Thyroid gland (tissue), 4 donors: Measurements from ENCODE around the gene BLVRA. TPM values are rescaled to one million over a fixed set of nuclear protein-coding genes. Genes with fewer than 3 reads are reported as not detected.

ENCODE experiments used
- DNase-seq, 2 donors: peaks; one replicate each; pipeline ENCODE4 v3.0.0-alpha.2; 2019
- H3K27ac ChIP-seq, 3 donors: fragments of 200-600 bp; sonication (generic); 1 replicate in 2 of 3; 2 replicates in 1 of 3; pipeline ENCODE4 v1.5.1; 2016 to 2019; ENCODE audit warnings: mild to moderate bottlenecking in 1 of 3, moderate library complexity in 1 of 3
- H3K27me3 ChIP-seq: fragments of 200-600 bp; sonication (generic); one replicate; pipeline ENCODE4 v1.5.1; 2019
- H3K36me3 ChIP-seq, 2 donors: fragments of 200-600 bp; sonication (generic); one replicate each; pipeline ENCODE4 v1.5.1; 2016 to 2019
- H3K4me1 ChIP-seq, 2 donors: fragments of 200-600 bp; sonication (generic); one replicate each; pipeline ENCODE4 v1.5.1; 2017 to 2019
- H3K4me3 ChIP-seq, 3 donors: fragments of 200-600 bp; sonication (generic); replicated peaks in 1 of 3; 1 replicate in 2 of 3; 2 replicates in 1 of 3; pipeline ENCODE4 v1.5.1; 2016; ENCODE audit warnings: mild to moderate bottlenecking in 1 of 3
- H3K9me3 ChIP-seq: fragments of 200-600 bp; sonication (generic); one replicate; pipeline ENCODE4 v1.5.1; 2017
- POLR2A ChIP-seq, 2 donors: fragments of 450-650 bp; IDR thresholded peaks; one replicate each; pipeline ENCODE4 v1.6.1; 2017; ENCODE audit warnings: antibody characterized with exemption in 2 of 2, mild to moderate bottlenecking in 2 of 2, moderate library complexity in 1 of 2
- WGBS, 2 donors: methylation state at CpG; one replicate each; pipeline ENCODE4 v1.1.5; 2017; 5-methylcytosine and 5-hydroxymethylcytosine counted together
- intact Hi-C: fragments of 100-400 bp; cut with DNase I; formaldehyde crosslinking; loops from one replicate; pipeline ENCODE4 v1.15.1; 2023
- total RNA-seq, 4 donors: library from RNA; depleted of rRNA; stranded (reverse); fragments of >200 nt; gene quantifications; one replicate each; pipeline ENCODE4 v1.2.3, GENCODE V29; 2016
- TF ChIP-seq, protein P1 (sequence below), 6 experiments: fragments of 200-600 bp in 3 of 6; fragments of 450-650 bp in 3 of 6; sonication (generic) in 3 of 6; IDR thresholded peaks; one replicate each; pipeline ENCODE4 v1.5.1; 2016 to 2019; ENCODE audit warnings: antibody characterized with exemption in 6 of 6, mild to moderate bottlenecking in 2 of 6, inconsistent platforms in 1 of 6, moderate library complexity in 1 of 6

Gene BLVRA
- total RNA-seq, 4 donors from 2014 or later = 28.5 to 44.5 (median 36.7) TPM

DNA sequence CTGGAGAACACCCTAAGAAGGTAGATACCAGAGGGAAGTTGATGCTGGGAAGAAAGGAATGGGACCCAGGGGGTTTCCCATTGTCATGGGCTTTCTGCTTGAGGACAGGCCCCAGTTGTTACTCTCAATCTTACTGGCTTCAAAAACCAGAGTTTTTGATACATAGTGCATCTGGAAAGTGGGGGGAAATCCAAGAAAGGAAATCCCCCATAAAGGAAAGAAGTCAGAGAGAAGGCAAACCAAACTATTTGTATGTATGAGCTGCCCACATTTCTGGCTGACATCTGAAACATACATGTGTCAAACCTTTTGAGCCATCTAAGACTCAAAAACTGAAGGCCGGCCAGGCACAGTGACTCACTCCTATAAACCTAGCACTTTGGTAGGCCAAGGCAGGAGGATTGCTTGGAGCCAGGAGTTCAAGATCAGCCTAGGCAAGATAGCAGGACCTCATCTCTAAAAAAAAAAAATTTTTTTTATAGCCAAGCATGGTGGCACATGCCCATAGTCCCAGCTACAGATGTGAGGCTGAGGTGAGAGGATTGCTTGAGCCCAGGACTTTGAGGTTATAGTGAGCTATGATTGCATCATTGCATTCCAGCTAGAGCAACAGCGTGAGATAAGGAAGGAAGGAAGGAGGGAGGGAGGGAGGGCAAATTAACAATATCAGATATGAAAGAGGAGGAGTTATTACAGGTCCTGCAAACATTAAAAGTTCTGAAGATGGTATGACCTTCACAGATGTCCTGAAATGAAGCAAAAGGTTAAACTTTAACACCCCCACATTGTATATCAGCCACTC, 22.5 kb upstream of the BLVRA start:
- H3K4me1 ChIP-seq = no peaks in the 10 kb centered on the region
- H3K4me3 ChIP-seq = no peak overlapping the region
- H3K9me3 ChIP-seq = no peaks in the 10 kb centered on the region
- intact Hi-C loops = loop anchor here (10.0 kb wide), 1 partner anchor 99 kb away; no protein-coding TSS in a partner anchor
- no peak overlapping the region for H3K27ac ChIP-seq
- H3K36me3 ChIP-seq = no peaks in the 10 kb centered on the region
- H3K27me3 ChIP-seq = no peaks in the 10 kb centered on the region
- DNase-seq = no peak
- no peak for TF ChIP-seq POLR2A (IDR thresholded peaks at IDR 0.05)
- TF ChIP-seq, protein P1, sequence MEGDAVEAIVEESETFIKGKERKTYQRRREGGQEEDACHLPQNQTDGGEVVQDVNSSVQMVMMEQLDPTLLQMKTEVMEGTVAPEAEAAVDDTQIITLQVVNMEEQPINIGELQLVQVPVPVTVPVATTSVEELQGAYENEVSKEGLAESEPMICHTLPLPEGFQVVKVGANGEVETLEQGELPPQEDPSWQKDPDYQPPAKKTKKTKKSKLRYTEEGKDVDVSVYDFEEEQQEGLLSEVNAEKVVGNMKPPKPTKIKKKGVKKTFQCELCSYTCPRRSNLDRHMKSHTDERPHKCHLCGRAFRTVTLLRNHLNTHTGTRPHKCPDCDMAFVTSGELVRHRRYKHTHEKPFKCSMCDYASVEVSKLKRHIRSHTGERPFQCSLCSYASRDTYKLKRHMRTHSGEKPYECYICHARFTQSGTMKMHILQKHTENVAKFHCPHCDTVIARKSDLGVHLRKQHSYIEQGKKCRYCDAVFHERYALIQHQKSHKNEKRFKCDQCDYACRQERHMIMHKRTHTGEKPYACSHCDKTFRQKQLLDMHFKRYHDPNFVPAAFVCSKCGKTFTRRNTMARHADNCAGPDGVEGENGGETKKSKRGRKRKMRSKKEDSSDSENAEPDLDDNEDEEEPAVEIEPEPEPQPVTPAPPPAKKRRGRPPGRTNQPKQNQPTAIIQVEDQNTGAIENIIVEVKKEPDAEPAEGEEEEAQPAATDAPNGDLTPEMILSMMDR (IDR thresholded peaks at IDR 0.05) = no peak
- 56 to 74% methylated on average over 2 of the region's 2 CpGs for WGBS, 2 donors

DNA sequence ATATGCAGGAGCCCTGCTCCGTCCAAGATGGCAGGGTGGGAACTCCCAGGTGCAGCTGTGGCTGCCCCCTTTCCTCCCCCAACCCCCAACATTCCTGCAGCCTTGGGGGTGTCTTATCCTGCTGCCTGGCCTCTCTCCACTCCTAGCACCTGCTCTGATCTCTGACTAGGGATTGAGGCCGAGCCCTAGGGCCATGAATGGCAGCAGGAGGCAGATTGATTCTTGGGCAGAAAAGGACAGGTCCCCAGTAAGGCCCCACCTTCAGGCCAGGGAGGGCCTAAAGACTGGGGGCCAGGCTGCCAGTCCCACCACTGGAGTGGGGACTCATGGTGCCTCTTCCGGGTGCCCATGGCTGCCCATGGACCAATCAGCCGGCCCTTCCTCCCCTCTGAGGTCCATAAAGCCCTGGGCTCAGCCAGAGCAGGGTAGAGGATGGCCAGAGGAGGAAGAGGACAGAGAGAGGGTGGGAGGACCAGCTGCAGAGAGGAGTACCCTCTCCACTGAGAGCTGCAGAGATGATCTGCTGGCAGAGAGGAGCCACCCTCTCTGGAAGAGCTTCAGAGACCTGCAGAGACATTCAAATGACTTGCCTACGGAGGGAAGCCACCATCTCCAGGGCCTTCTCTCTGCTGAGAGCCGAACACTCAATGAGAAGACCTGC, 20.9 kb upstream of the BLVRA start:
- no peak for TF ChIP-seq POLR2A (IDR thresholded peaks at IDR 0.05)
- TF ChIP-seq, protein P1 (IDR thresholded peaks at IDR 0.05) = no peak
- no peaks in the 10 kb centered on the region for H3K4me1 ChIP-seq
- intact Hi-C loops = loop anchor here (10.0 kb wide), 1 partner anchor 97 kb away; no protein-coding TSS in a partner anchor
- no peak for DNase-seq
- H3K9me3 ChIP-seq = no peaks in the 10 kb centered on the region
- WGBS, 2 donors = 94% methylated on average over 5 of the region's 6 CpGs
- H3K27ac ChIP-seq = no peak overlapping the region
- no peak overlapping the region for H3K4me3 ChIP-seq
- H3K27me3 ChIP-seq = no peaks in the 10 kb centered on the region
- H3K36me3 ChIP-seq = no peaks in the 10 kb centered on the region

DNA sequence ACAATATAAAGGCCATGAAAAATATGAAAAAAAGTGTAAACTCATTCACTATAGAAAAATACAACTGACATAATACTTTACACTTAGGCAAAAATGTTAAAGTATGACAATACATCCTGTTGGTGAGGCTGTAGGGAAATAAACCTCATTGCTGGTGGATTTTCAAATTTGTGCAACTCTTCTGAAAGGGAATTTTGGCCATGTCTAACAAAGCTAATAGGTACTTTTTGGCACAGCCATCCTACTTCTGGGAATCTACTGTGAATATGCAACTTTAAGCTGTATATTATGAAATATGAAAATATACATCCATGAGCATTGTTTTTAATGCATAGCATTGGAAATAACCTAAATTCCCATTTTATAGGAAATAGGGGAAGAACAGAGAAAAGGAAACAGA, 15.8 kb upstream of the BLVRA start:
- DNase-seq = no peak
- Histone ChIP-seq H3K4me1 (no peaks in the 10 kb centered on the region), H3K27me3 (no peaks in the 10 kb centered on the region), H3K9me3 (no peaks in the 10 kb centered on the region), H3K27ac (no peak overlapping the region), H3K4me3 (no peak overlapping the region), H3K36me3 (no peaks in the 10 kb centered on the region)
- no peak for TF ChIP-seq POLR2A (IDR thresholded peaks at IDR 0.05)
- TF ChIP-seq, protein P1 (IDR thresholded peaks at IDR 0.05) = no peak
- intact Hi-C loops = no loop called here

DNA sequence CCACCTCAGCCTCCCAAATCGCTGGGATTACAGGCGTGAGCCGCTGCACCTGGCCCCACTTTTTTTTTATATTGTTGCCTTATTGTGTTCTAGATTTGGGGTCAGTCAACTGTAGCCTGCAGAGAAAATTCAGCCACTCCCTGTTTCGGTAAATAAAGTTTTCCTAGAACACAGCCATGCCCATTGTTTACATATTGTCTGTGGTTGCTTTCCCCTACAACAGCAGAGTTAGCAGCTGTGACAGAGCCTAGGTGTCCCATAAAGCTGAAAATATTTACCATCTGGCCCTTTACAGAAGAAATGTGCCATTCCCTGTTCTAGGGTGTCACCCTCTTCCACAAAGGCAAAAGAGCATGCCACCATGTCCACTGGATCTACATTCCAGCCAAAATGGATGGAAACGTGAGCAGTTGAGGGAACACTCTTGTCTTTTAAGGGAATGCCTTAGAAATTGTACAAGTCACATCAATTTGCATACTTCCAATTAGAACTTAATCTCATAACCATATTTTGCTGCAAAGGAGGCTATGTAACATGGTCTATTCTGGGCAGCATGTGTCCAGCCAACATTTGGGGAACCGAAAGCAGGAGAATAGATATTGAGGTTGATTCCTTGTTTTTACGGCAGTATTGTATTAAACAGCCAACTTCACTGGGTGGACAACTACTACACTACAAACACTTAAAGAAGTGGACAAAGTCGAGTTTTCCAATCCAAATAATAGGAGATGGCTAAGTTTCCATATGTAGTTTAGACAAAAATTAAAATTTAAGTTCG, 11.0 kb upstream of the BLVRA start:
- no peak for DNase-seq
- no peaks in the 10 kb centered on the region for H3K9me3 ChIP-seq
- H3K27ac ChIP-seq = no peak overlapping the region
- 86 to 87% methylated on average over 9 of the region's 9 CpGs for WGBS, 2 donors
- H3K36me3 ChIP-seq = no peaks in the 10 kb centered on the region
- TF ChIP-seq, protein P1 (IDR thresholded peaks at IDR 0.05) = no peak
- no peak for TF ChIP-seq POLR2A (IDR thresholded peaks at IDR 0.05)
- H3K4me3 ChIP-seq = no peak overlapping the region
- no peaks in the 10 kb centered on the region for H3K4me1 ChIP-seq
- no peaks in the 10 kb centered on the region for H3K27me3 ChIP-seq
- intact Hi-C loops = no loop called here
